Activated B cell treated with CpG ODN at 0.5 μM for 24 hours (primary cell): ENCODE measurements around the gene CCBE1. TPM values are rescaled to one million over a fixed set of nuclear protein-coding genes. Genes with fewer than 3 reads are reported as not detected.

Experiments
- ATAC-seq: fragments of 200-7000 bp; cut with Tn5 transposase; one replicate; pipeline ENCODE4 v1.10.0; 2021; ENCODE audit warnings: low read depth, mild to moderate bottlenecking, moderate library complexity
- CTCF ChIA-PET: fragments of 350-600 bp; sonication (Branson Sonifier 250); formaldehyde crosslinking; loops from one replicate; lab custom pipeline; 2021; ENCODE audit warnings: antibody characterized with exemption; lab: Charles Lee
- POLR2A ChIA-PET: fragments of 350-600 bp; sonication (Branson Sonifier 250); formaldehyde crosslinking; loops from one replicate; lab custom pipeline; 2021; ENCODE audit warnings: antibody characterized with exemption; lab: Charles Lee
- DNase-seq: peaks from one replicate; pipeline ENCODE4 v3.0.0; 2022
- H3K27ac Mint-ChIP-seq: one replicate; pipeline ENCODE4 v1.8.0; 2020; ENCODE audit warnings: mixed read lengths
- H3K27me3 Mint-ChIP-seq: one replicate; pipeline ENCODE4 v1.8.0; 2021; ENCODE audit warnings: mixed read lengths
- H3K36me3 Mint-ChIP-seq: one replicate; pipeline ENCODE4 v1.8.0; 2021; ENCODE audit warnings: low read depth, mixed read lengths
- H3K4me1 Mint-ChIP-seq: one replicate; pipeline ENCODE4 v1.8.0; 2021; ENCODE audit warnings: mixed read lengths
- H3K4me3 Mint-ChIP-seq: one replicate; pipeline ENCODE4 v1.8.0; 2020; ENCODE audit warnings: mild to moderate bottlenecking, mixed read lengths
- H3K9me3 Mint-ChIP-seq: one replicate; pipeline ENCODE4 v1.8.0; 2020; ENCODE audit warnings: mixed read lengths
- intact Hi-C: fragments of 100-400 bp; cut with micrococcal nuclease; formaldehyde crosslinking; loops from one replicate; pipeline ENCODE4 v1.15.1; 2024
- total RNA-seq: library from RNA; stranded (reverse); gene quantifications from 2 replicates; pipeline ENCODE4 v1.2.3, GENCODE V29; 2022
- TF ChIP-seq, protein P1 (sequence below): fragments of 200-600 bp; IDR thresholded peaks from one replicate; pipeline ENCODE4 v1.8.0; 2022; ENCODE audit warnings: antibody characterized with exemption, mild to moderate bottlenecking

CCBE1 gene
- total RNA-seq, 1 donor from 2014 or later: 0.04 TPM

DNA sequence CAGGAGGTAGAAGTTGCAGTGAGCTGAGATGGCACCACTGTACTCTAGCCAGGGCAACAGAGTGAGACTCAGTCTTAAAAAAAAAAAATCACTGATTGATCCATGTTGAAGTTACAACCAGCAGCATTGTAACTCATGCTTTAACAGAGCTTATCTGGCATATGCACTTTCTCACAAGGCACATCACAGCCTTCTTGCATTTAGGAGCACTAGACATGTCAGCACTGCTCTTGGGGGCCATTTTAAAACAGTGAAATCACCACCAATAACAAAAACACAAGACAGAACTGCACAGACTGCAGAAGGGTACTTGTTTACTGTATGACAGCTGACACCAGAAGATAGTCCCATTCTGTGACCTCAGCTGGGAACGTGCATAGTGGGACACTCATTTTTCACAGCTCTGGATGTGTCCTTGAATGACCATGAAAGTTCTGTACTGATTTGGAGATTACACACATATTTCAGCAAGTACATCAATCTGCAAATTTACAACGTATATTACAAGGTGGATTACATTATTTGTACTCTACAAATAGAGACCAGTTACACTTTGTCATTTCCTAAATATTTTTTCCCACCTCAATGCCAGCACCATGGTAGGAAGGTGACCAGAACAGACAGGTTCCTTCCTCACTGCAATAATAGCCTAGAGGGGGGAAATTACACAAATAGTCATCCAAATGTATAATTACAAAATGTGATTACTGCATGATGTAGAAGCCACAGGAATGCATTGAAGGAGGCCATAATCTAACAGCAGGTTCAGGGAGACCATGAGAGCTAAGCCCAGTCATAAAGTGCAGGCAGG is 35.1 kb downstream of the CCBE1 start:
- POLR2A ChIA-PET: no interaction called here
- no peaks in the 10 kb centered on the region for H3K36me3 Mint-ChIP-seq
- no peak overlapping the region for H3K4me3 Mint-ChIP-seq
- no peaks in the 10 kb centered on the region for H3K4me1 Mint-ChIP-seq
- intact Hi-C loops: no loop called here
- H3K27me3 Mint-ChIP-seq: no peaks in the 10 kb centered on the region
- DNase-seq: no peak
- no peaks in the 10 kb centered on the region for H3K9me3 Mint-ChIP-seq
- ATAC-seq: no peak
- no peak overlapping the region for H3K27ac Mint-ChIP-seq
- TF ChIP-seq, protein P1, sequence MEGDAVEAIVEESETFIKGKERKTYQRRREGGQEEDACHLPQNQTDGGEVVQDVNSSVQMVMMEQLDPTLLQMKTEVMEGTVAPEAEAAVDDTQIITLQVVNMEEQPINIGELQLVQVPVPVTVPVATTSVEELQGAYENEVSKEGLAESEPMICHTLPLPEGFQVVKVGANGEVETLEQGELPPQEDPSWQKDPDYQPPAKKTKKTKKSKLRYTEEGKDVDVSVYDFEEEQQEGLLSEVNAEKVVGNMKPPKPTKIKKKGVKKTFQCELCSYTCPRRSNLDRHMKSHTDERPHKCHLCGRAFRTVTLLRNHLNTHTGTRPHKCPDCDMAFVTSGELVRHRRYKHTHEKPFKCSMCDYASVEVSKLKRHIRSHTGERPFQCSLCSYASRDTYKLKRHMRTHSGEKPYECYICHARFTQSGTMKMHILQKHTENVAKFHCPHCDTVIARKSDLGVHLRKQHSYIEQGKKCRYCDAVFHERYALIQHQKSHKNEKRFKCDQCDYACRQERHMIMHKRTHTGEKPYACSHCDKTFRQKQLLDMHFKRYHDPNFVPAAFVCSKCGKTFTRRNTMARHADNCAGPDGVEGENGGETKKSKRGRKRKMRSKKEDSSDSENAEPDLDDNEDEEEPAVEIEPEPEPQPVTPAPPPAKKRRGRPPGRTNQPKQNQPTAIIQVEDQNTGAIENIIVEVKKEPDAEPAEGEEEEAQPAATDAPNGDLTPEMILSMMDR: no peak
- CTCF ChIA-PET: no interaction called here

DNA sequence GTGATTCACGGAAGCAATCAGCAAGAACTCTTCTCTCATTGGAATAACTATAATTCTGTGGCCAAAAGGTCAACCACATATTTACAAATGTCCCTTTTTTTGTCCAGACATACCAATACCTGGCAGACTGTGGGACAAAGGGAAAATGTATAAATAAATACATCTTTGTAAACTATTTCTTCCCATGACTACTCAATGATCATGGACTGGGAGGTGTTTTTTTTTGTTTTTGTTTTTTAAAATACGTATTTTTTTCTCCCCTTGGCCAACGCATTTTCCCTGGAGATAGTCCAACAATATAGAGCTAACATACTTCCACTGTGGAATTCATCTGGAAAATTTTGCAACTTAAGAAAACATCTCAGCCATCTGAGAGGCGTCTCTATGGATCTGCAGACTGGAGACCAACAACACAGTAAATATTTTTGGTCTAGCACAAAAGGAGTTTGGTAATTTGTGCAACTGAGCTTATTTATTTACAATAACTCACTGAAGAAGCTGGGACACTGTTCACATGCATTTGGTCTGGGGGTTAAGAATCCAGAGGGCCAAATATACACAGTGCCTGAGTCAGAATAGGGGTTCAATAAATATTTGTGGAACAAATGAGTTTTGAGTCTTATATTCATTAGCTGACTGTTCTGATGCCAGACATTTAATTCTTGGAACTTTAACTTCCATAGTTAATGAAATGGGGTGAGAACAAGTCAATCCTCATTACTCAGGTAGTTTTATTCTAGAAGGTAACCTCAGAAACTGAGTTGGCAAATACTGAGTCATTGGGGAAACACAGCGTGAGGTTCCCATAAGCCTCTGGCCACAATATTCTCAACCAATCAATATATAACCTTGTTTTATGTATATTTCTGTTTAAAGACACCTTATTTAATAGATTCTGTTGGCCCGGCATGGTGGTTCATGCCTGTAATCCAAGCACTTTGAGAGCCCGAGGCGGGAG is 36.2 kb downstream of the CCBE1 start:
- POLR2A ChIA-PET: no interaction called here
- H3K27me3 Mint-ChIP-seq: no peaks in the 10 kb centered on the region
- H3K4me1 Mint-ChIP-seq: no peaks in the 10 kb centered on the region
- no peak overlapping the region for H3K27ac Mint-ChIP-seq
- H3K9me3 Mint-ChIP-seq: no peaks in the 10 kb centered on the region
- H3K4me3 Mint-ChIP-seq: no peak overlapping the region
- H3K36me3 Mint-ChIP-seq: no peaks in the 10 kb centered on the region
- CTCF ChIA-PET: no interaction called here
- intact Hi-C loops: no loop called here
- ATAC-seq (no peak), DNase-seq (no peak)
- TF ChIP-seq, protein P1: no peak

DNA sequence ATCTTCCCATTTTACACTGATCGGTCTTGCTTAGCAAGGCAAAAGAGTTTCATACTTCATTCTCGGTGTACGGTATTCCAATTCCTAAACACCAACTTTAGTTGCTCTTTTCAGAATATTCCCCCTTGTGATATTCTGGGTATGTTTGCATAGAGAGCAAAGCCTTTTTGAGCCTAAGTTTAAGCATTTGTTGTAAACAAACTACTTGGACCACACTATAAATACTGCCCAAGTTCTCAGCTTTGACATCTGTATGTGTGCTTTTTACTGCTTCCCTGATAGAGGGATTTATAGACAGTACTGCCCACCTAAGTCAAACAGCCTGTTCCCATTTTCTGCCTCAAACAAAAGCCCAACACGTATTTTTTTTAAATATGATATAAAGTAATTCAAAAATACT is 36.9 kb downstream of the CCBE1 start:
- intact Hi-C loops: no loop called here
- ATAC-seq: no peak
- no peak for DNase-seq
- Mint-ChIP-seq H3K27ac (no peak overlapping the region), H3K9me3 (no peaks in the 10 kb centered on the region), H3K4me3 (no peak overlapping the region), H3K36me3 (no peaks in the 10 kb centered on the region), H3K27me3 (no peaks in the 10 kb centered on the region), H3K4me1 (no peaks in the 10 kb centered on the region)
- ChIA-PET POLR2A (no interaction called here), CTCF (no interaction called here)
- TF ChIP-seq, protein P1: no peak

DNA sequence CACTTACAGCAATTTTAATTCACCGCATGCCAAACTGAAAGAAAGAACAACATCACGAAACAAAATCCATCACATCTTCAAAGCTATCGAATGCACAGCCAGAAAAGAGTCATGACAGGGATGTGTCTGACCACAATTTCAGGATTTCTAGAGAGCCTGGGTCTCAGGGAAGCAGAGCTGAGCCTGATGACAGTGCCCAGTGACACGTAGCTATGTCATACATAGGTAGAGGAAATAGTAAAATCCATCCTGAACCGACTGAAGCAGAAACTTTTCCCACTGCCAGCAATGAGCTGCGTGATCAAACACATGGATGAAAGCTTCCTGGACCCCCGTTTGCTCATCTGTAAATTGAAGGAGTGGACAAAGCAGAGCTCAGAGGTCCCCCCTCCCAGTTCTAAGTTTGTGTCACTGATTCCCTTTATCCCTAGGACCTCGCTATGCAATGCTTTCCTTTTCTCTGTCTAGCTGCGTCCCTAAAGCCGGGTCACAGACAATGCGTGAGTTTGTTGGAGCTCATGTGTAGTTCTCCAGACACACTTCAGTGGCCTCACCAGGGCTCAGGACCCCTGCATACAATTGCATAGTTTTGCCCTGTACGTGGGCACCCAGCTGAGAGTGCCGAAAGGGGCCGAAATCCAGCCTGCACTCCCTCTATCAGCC is 37.6 kb downstream of the CCBE1 start:
- H3K27ac Mint-ChIP-seq: no peak overlapping the region
- ChIA-PET POLR2A (no interaction called here), CTCF (no interaction called here)
- H3K27me3 Mint-ChIP-seq: no peaks in the 10 kb centered on the region
- intact Hi-C loops: no loop called here
- H3K4me1 Mint-ChIP-seq: no peaks in the 10 kb centered on the region
- H3K36me3 Mint-ChIP-seq: no peaks in the 10 kb centered on the region
- DNase-seq (no peak), ATAC-seq (no peak)
- no peak overlapping the region for H3K4me3 Mint-ChIP-seq
- no peaks in the 10 kb centered on the region for H3K9me3 Mint-ChIP-seq
- TF ChIP-seq, protein P1: no peak

DNA sequence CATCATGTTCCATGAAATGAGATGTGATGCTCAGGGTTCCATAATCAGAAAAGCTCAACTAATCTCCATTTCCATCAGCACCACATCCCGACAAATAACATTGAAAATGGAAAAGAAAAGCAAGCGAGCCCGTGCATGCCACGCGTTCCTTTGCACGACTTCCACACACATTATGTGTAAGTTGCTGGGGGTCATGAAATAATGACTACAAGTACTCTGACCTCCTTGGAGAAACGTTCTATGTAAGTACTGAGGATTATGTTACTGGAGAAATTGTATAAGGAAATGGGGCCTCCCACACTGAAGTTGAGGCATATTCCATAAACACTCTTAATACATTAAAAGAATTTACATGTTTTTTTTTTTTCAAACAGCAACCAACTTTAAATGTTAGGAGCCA is 38.3 kb downstream of the CCBE1 start:
- ChIA-PET POLR2A (no interaction called here), CTCF (no interaction called here)
- Mint-ChIP-seq H3K27ac (no peak overlapping the region), H3K36me3 (no peaks in the 10 kb centered on the region), H3K27me3 (no peaks in the 10 kb centered on the region), H3K4me3 (no peak overlapping the region), H3K4me1 (no peaks in the 10 kb centered on the region), H3K9me3 (no peaks in the 10 kb centered on the region)
- DNase-seq (no peak), ATAC-seq (no peak)
- intact Hi-C loops: no loop called here
- TF ChIP-seq, protein P1: no peak
